Measurements from ENCODE around the gene SOX5. TPM values are rescaled to one million over a fixed set of nuclear protein-coding genes. Genes with fewer than 3 reads are reported as not detected.

The SOX5 gene
- total and polyA plus RNA-seq, 2 of the 8 experiments (the other 6 are each of a cell fraction or from before 2014, with no cell fraction given): 2.2 to 2.6 TPM

- ChIA-PET POLR2A (ENCODE audit: partially characterized antibody) (no interaction called here), CTCF (ENCODE audit: partially characterized antibody) (interaction anchor here (0.7 to 1.6 kb wide), 3 partner anchors 15 to 147 kb away, joined by 3 read pairs; no protein-coding TSS in a partner anchor)
- no peak overlapping the region for H2AK5ac ChIP-seq (ENCODE audit: low read depth, low read length)
- H3K14ac ChIP-seq (ENCODE audit: insufficient read length): no peak overlapping the region
- H3K56ac ChIP-seq (replicated peaks; ENCODE audit: insufficient read length, low read depth, low read length): no peak overlapping the region
- no peaks in the 10 kb centered on the region for H3K23me2 ChIP-seq (ENCODE audit: low read depth, low read length)
- no peak overlapping the region for H3K27ac ChIP-seq (ENCODE audit: low read depth, low read length)
- H3K4me2 ChIP-seq (ENCODE audit: insufficient read depth in 1 of 2, low read depth in 2 of 2, low read length in 2 of 2): no peak overlapping the region
- TF ChIP-seq BACH1 (IDR thresholded peaks at IDR 0.05; ENCODE audit: low read length) (no peak), RXRA (IDR thresholded peaks at IDR 0.05; ENCODE audit: insufficient read depth, low read depth, low read length) (no peak), KDM1A (IDR thresholded peaks at IDR 0.05; ENCODE audit: borderline replicate concordance, low read length) (no peak), CEBPB (IDR thresholded peaks at IDR 0.05; ENCODE audit: low read depth, low read length) (no peak), SP1 (IDR thresholded peaks at IDR 0.05; ENCODE audit: low read depth, low read length) (no peak), TAF7 (optimal IDR thresholded peaks at IDR 0.05; ENCODE audit: borderline replicate concordance, low read depth, low read length) (no peak), RBBP5 (IDR thresholded peaks at IDR 0.05; ENCODE audit: borderline replicate concordance, low read depth, low read length) (no peak), EGR1 (IDR thresholded peaks at IDR 0.05; ENCODE audit: borderline replicate concordance, low read depth, low read length) (no peak), NANOG (IDR thresholded peaks at IDR 0.05; ENCODE audit: insufficient read depth, low read depth, low read length, poor library complexity, severe bottlenecking) (no peak), SAP30 (IDR thresholded peaks at IDR 0.05; ENCODE audit: insufficient read depth, insufficient replicate concordance, low read length) (no peak), SP2 (IDR thresholded peaks at IDR 0.05; ENCODE audit: low read length) (no peak), SP4 (IDR thresholded peaks at IDR 0.05; ENCODE audit: low read length) (no peak), POLR2AphosphoS5 (IDR thresholded peaks at IDR 0.05; ENCODE audit: low read depth, low read length) (no peak), ZNF274 (IDR thresholded peaks at IDR 0.05; ENCODE audit: borderline replicate concordance, extremely low read depth, low read length) (no peak)
- TF ChIP-seq, protein P1, sequence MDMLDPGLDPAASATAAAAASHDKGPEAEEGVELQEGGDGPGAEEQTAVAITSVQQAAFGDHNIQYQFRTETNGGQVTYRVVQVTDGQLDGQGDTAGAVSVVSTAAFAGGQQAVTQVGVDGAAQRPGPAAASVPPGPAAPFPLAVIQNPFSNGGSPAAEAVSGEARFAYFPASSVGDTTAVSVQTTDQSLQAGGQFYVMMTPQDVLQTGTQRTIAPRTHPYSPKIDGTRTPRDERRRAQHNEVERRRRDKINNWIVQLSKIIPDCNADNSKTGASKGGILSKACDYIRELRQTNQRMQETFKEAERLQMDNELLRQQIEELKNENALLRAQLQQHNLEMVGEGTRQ (IDR thresholded peaks at IDR 0.05; ENCODE audit: low read length): no peak
- H3K27me3 ChIP-seq (replicated peaks in 1 of 4; ENCODE audit: control insufficient read depth in 3 of 4, extremely low read depth in 1 of 4, insufficient read depth in 3 of 4, low read length in 3 of 4): no peaks in the 10 kb centered on the region
- no peaks in the 10 kb centered on the region for H3K9me3 ChIP-seq (ENCODE audit: insufficient read depth in 2 of 2, low read depth in 1 of 2, low read length in 1 of 2)
- H2BK5ac ChIP-seq (ENCODE audit: low read depth, low read length): no peak overlapping the region
- H4K20me1 ChIP-seq (replicated peaks in 1 of 2; ENCODE audit: control insufficient read depth in 1 of 2, insufficient read depth in 2 of 2, low read length in 2 of 2): no peaks in the 10 kb centered on the region
- H3K4ac ChIP-seq (replicated peaks; ENCODE audit: insufficient read length, low read depth, low read length): no peak overlapping the region
- H3K79me1 ChIP-seq (ENCODE audit: low read depth, low read length): no peaks in the 10 kb centered on the region
- H4K91ac ChIP-seq (replicated peaks; ENCODE audit: insufficient read length, low read length): no peak overlapping the region
- H2AFZ ChIP-seq (ENCODE audit: low read length): no peak overlapping the region
- H3K9ac ChIP-seq (replicated peaks in 1 of 4; ENCODE audit: extremely low read depth in 1 of 4, low read depth in 3 of 4, low read length in 3 of 4): no peak overlapping the region
- H3K36me3 ChIP-seq (ENCODE audit: control insufficient read depth in 2 of 4, insufficient read depth in 4 of 4, low read length in 3 of 4): no peaks in the 10 kb centered on the region
- DNase-seq (ENCODE audit: low read depth in 1 of 2, low spot score in 2 of 2): no peak
- no peak overlapping the region for H4K5ac ChIP-seq (ENCODE audit: insufficient read length, low read depth, low read length)
- H2BK15ac ChIP-seq (ENCODE audit: low read length): no peak overlapping the region
- no peak overlapping the region for H3K23ac ChIP-seq (ENCODE audit: insufficient read length)
- H3K79me2 ChIP-seq (ENCODE audit: control insufficient read depth in 1 of 2, insufficient read depth in 2 of 2, low read length in 2 of 2): no peaks in the 10 kb centered on the region
- no peak overlapping the region for H3K4me3 ChIP-seq (ENCODE audit: extremely low read depth in 1 of 4, insufficient read depth in 2 of 4, low read depth in 3 of 4, low read length in 4 of 4)
- no peak overlapping the region for H2BK20ac ChIP-seq (ENCODE audit: low read length)
- H2BK12ac ChIP-seq (ENCODE audit: low read depth, low read length): no peak overlapping the region
- no peak overlapping the region for H2BK120ac ChIP-seq (replicated peaks; ENCODE audit: low read depth, low read length)
- no peak for FAIRE-seq
- H3K4me1 ChIP-seq (replicated peaks in 1 of 4; ENCODE audit: control insufficient read depth in 3 of 4, insufficient read depth in 4 of 4, low read length in 3 of 4): no peaks in the 10 kb centered on the region
- WGBS, 2 experiments (ENCODE audit: extremely low coverage in 1 of 2, insufficient coverage in 1 of 2, insufficient read length in 1 of 2, insufficient replicate concordance in 2 of 2, low coverage in 1 of 2, low lambda C conversion rate in 2 of 2, missing lambda C conversion rate in 1 of 2): 95% methylated on average over 1 of the region's 1 CpG; no CpG with 5 or more reads in 1 of the 2 experiments
- H3K18ac ChIP-seq (ENCODE audit: extremely low read depth, low read length): no peak overlapping the region
- no peak overlapping the region for H4K8ac ChIP-seq (ENCODE audit: extremely low read depth, insufficient read depth, low read length)
Observed at GRCh38 chr12:23909551-23909950, 39.9 kb downstream of the SOX5 start.
